ENCODE data around the gene CACNB2.
"Not testable (repeated sequence)": the region's sequence is repeated elsewhere in the genome, so short reads cannot be mapped to it uniquely, and the experiment has no call there.

DNA sequence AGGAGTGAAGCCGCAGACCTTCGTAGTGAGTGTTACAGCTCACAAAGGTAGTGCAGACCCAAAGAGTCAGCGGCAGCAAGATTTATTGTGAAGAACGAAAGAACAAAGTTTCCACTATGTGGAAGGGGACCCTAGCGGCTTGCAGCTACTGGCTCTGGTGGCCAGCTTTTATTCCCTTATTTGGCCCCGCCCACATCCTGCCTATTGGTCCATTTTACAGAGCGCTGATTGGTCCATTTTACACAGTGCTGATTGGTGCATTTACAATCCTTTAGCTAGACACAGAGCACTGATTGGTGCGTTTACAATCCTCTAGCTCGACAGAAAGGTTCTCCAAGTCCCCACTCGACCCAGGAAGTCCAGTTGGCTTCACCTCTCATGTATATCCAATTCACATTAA, 446.4 kb downstream of the CACNB2 start:
- not testable (repeated sequence) for TF ChIP-seq NFIC (IDR thresholded peaks at IDR 0.05; ENCODE audit: low read depth, low read length); CREB1 (IDR thresholded peaks at IDR 0.05; ENCODE audit: low read depth); BCL3 (IDR thresholded peaks at IDR 0.05; ENCODE audit: borderline replicate concordance, insufficient read depth, low read depth, low read length, poor library complexity, severe bottlenecking); ATF7 (IDR thresholded peaks at IDR 0.05; ENCODE audit: low read depth); YY1 (IDR thresholded peaks at IDR 0.05; ENCODE audit: low read depth, low read length); NR2C2 (IDR thresholded peaks at IDR 0.05; ENCODE audit: borderline replicate concordance, control insufficient read depth, insufficient read length, low read depth); ATF2 (IDR thresholded peaks at IDR 0.05; ENCODE audit: low read length)
- TF ChIP-seq, protein P1, sequence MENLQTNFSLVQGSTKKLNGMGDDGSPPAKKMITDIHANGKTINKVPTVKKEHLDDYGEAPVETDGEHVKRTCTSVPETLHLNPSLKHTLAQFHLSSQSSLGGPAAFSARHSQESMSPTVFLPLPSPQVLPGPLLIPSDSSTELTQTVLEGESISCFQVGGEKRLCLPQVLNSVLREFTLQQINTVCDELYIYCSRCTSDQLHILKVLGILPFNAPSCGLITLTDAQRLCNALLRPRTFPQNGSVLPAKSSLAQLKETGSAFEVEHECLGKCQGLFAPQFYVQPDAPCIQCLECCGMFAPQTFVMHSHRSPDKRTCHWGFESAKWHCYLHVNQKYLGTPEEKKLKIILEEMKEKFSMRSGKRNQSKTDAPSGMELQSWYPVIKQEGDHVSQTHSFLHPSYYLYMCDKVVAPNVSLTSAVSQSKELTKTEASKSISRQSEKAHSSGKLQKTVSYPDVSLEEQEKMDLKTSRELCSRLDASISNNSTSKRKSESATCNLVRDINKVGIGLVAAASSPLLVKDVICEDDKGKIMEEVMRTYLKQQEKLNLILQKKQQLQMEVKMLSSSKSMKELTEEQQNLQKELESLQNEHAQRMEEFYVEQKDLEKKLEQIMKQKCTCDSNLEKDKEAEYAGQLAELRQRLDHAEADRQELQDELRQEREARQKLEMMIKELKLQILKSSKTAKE (IDR thresholded peaks at IDR 0.05; ENCODE audit: low read depth, poor library complexity, severe bottlenecking) = not testable (repeated sequence)
- TF ChIP-seq, protein P2, sequence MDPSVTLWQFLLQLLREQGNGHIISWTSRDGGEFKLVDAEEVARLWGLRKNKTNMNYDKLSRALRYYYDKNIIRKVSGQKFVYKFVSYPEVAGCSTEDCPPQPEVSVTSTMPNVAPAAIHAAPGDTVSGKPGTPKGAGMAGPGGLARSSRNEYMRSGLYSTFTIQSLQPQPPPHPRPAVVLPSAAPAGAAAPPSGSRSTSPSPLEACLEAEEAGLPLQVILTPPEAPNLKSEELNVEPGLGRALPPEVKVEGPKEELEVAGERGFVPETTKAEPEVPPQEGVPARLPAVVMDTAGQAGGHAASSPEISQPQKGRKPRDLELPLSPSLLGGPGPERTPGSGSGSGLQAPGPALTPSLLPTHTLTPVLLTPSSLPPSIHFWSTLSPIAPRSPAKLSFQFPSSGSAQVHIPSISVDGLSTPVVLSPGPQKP (IDR thresholded peaks at IDR 0.05; ENCODE audit: low read depth, low read length) = not testable (repeated sequence)
- TF ChIP-seq, protein P3, sequence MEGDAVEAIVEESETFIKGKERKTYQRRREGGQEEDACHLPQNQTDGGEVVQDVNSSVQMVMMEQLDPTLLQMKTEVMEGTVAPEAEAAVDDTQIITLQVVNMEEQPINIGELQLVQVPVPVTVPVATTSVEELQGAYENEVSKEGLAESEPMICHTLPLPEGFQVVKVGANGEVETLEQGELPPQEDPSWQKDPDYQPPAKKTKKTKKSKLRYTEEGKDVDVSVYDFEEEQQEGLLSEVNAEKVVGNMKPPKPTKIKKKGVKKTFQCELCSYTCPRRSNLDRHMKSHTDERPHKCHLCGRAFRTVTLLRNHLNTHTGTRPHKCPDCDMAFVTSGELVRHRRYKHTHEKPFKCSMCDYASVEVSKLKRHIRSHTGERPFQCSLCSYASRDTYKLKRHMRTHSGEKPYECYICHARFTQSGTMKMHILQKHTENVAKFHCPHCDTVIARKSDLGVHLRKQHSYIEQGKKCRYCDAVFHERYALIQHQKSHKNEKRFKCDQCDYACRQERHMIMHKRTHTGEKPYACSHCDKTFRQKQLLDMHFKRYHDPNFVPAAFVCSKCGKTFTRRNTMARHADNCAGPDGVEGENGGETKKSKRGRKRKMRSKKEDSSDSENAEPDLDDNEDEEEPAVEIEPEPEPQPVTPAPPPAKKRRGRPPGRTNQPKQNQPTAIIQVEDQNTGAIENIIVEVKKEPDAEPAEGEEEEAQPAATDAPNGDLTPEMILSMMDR (IDR thresholded peaks at IDR 0.05 in 2 of 3, conservative IDR thresholded peaks at IDR 0.05 in 1 of 3; ENCODE audit: control insufficient read depth in 2 of 3, extremely low read depth in 1 of 3, insufficient read depth in 1 of 3, low read depth in 3 of 3, low read length in 3 of 3) = not testable (repeated sequence)

Data from GM12878 (cell line).